Neural cell (in vitro differentiated cells): Measurements from ENCODE around the gene NEURL1. TPM values are rescaled to one million over a fixed set of nuclear protein-coding genes. Genes with fewer than 3 reads are reported as not detected.

Experiments used
- H2AFZ ChIP-seq: fragments of 200-600, 300-800 bp; sonication (generic), shearing (Covaris generic); 2 replicates; pipeline ENCODE4 v1.6.0; 2014; ENCODE audit warnings: low read depth, mild to moderate bottlenecking, antibody characterized with exemption, low read length, moderate library complexity
- H3F3A ChIP-seq: fragments of 200-600 bp; shearing (Covaris generic); 2 replicates; pipeline ENCODE4 v1.6.1; 2016; ENCODE audit warnings: mild to moderate bottlenecking, moderate library complexity, mixed read lengths, antibody characterized with exemption, low read length; ENCODE audit not compliant: insufficient read depth, poor library complexity, severe bottlenecking
- H3K27ac ChIP-seq: fragments of 200-600, 300-800 bp; sonication (generic), shearing (Covaris generic); 2 replicates; pipeline ENCODE4 v1.5.1; 2014; ENCODE audit warnings: mild to moderate bottlenecking, low read length, moderate library complexity
- H3K27me3 ChIP-seq: fragments of 300-800, 200-600 bp; sonication (generic), shearing (Covaris generic); 2 replicates; pipeline ENCODE4 v1.6.0; 2014; ENCODE audit warnings: mild to moderate bottlenecking, low read depth, low read length, moderate library complexity; ENCODE audit not compliant: insufficient read depth
- H3K36me3 ChIP-seq: fragments of 300-800, 200-600 bp; sonication (generic), shearing (Covaris generic); 2 replicates; pipeline ENCODE4 v1.5.1; 2014; ENCODE audit warnings: mild to moderate bottlenecking, antibody characterized with exemption, low read length, moderate library complexity; ENCODE audit not compliant: insufficient read depth
- H3K4me2 ChIP-seq: fragments of 300-800, 200-600 bp; sonication (generic), shearing (Covaris generic); 2 replicates; pipeline ENCODE4 v1.6.0; 2014; ENCODE audit warnings: mild to moderate bottlenecking, low read length
- H3K4me3 ChIP-seq: fragments of 300-800, 200-600 bp; sonication (generic), shearing (Covaris generic); 2 replicates; pipeline ENCODE4 v1.5.1; 2014; ENCODE audit warnings: mild to moderate bottlenecking, low read length, moderate library complexity
- H3K79me2 ChIP-seq: fragments of 200-600 bp; shearing (Covaris generic); replicated peaks from 2 replicates; pipeline ENCODE4 v1.6.0; 2014; ENCODE audit warnings: mild to moderate bottlenecking, low read length, moderate library complexity; ENCODE audit not compliant: insufficient read depth
- H3K9ac ChIP-seq: fragments of 300-800, 200-600 bp; sonication (generic), shearing (Covaris generic); 2 replicates; pipeline ENCODE4 v1.6.1; 2016; ENCODE audit warnings: mild to moderate bottlenecking, low read length, mixed read lengths
- H3K9me2 ChIP-seq: fragments of 200-600 bp; shearing (Covaris generic); 2 replicates; pipeline ENCODE4 v1.6.1; 2016; ENCODE audit warnings: mild to moderate bottlenecking, low read length, mixed read lengths; ENCODE audit not compliant: insufficient read depth
- H3K9me3 ChIP-seq: fragments of 200-600, 300-800 bp; sonication (generic), shearing (Covaris generic); 2 replicates; pipeline ENCODE4 v1.6.1; 2016; ENCODE audit warnings: mild to moderate bottlenecking, mixed run types, low read length, moderate library complexity, mixed read lengths
- H4K20me1 ChIP-seq: fragments of 200-600 bp; shearing (Covaris generic); 2 replicates; pipeline ENCODE4 v1.6.1; 2016; ENCODE audit warnings: mild to moderate bottlenecking, mixed run types; ENCODE audit not compliant: insufficient read depth
- EP300 ChIP-seq: fragments of 450-650 bp; conservative IDR thresholded peaks from 2 replicates; pipeline ENCODE4 v1.6.1; 2014; ENCODE audit warnings: antibody characterized with exemption, mild to moderate bottlenecking, moderate library complexity; ENCODE audit not compliant: poor library complexity, severe bottlenecking
- EZH2 ChIP-seq: fragments of 200-600, 300-800 bp; shearing (Covaris generic), sonication (generic); IDR thresholded peaks from 2 replicates; pipeline ENCODE4 v1.6.1; 2014; ENCODE audit warnings: antibody characterized with exemption, low read length, borderline replicate concordance, mild to moderate bottlenecking; ENCODE audit not compliant: insufficient read depth, poor library complexity, severe bottlenecking
- MXI1 ChIP-seq: fragments of 450-650 bp; conservative IDR thresholded peaks from 2 replicates; pipeline ENCODE4 v1.6.1; 2014; ENCODE audit warnings: antibody characterized with exemption, mild to moderate bottlenecking; ENCODE audit not compliant: poor library complexity, severe bottlenecking
- POLR2AphosphoS5 ChIP-seq: IDR thresholded peaks from 2 replicates; pipeline ENCODE4 v1.6.1; 2012
- RAD21 ChIP-seq: fragments of 450-650 bp; conservative IDR thresholded peaks from 2 replicates; pipeline ENCODE4 v1.6.1; 2014; ENCODE audit warnings: antibody characterized with exemption, mild to moderate bottlenecking, moderate library complexity
- REST ChIP-seq: IDR thresholded peaks from 2 replicates; pipeline ENCODE4 v1.6.1; 2012; ENCODE audit warnings: borderline replicate concordance
- SMC3 ChIP-seq: fragments of 450-650 bp; conservative IDR thresholded peaks from 2 replicates; pipeline ENCODE4 v1.6.1; 2014; ENCODE audit warnings: antibody characterized with exemption, mild to moderate bottlenecking, moderate library complexity; ENCODE audit not compliant: poor library complexity
- TAF1 ChIP-seq: IDR thresholded peaks from 2 replicates; pipeline ENCODE4 v1.6.1; 2012; ENCODE audit warnings: low read depth
- polyA plus RNA-seq: library from polyadenylated mRNA; depleted of rRNA; stranded (reverse); fragments of >200 nt; gene quantifications from 2 replicates; pipeline ENCODE4 v1.2.3, GENCODE V29; 2014
- TF ChIP-seq, protein P1 (sequence below): fragments of 450-650 bp; IDR thresholded peaks from 2 replicates; pipeline ENCODE4 v1.5.1; 2014; ENCODE audit warnings: antibody characterized with exemption, mild to moderate bottlenecking, moderate library complexity; ENCODE audit not compliant: poor library complexity, severe bottlenecking

The NEURL1 gene
- polyA plus RNA-seq, 1 donor from 2014 or later = 12.3 TPM

DNA sequence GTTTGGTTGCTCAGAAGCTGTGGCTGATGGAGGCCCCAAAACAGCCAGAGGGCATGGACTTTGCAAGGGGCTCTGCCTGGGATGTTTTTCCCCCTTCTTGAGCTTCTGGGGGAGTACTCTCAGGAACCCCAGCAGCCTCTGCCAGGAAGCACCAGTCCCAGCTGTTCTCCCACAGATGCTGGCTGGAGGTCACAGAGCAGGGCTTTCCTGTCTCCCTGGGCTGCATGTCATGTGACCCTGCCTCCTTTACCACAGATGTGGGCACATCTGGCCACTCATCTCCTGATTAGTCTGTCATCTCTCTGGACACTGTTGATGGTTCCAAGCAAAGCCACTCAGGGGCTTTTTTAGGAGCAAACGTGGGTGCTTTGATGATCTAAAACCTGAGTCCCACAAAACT, 136.7 kb downstream of the NEURL1 start:
- H3K9ac ChIP-seq = no peak overlapping the region
- H4K20me1 ChIP-seq = no peaks in the 10 kb centered on the region
- H3K27ac ChIP-seq = no peak overlapping the region

GRCh38 chr10:103632247-103632642, 138.7 kb downstream of the NEURL1 start:
- no peaks in the 10 kb centered on the region for H4K20me1 ChIP-seq
- TF ChIP-seq MXI1 (no peak), SMC3 (no peak), EZH2 (no peak), TAF1 (no peak), REST (no peak), RAD21 (no peak), EP300 (no peak)
- TF ChIP-seq, protein P1, sequence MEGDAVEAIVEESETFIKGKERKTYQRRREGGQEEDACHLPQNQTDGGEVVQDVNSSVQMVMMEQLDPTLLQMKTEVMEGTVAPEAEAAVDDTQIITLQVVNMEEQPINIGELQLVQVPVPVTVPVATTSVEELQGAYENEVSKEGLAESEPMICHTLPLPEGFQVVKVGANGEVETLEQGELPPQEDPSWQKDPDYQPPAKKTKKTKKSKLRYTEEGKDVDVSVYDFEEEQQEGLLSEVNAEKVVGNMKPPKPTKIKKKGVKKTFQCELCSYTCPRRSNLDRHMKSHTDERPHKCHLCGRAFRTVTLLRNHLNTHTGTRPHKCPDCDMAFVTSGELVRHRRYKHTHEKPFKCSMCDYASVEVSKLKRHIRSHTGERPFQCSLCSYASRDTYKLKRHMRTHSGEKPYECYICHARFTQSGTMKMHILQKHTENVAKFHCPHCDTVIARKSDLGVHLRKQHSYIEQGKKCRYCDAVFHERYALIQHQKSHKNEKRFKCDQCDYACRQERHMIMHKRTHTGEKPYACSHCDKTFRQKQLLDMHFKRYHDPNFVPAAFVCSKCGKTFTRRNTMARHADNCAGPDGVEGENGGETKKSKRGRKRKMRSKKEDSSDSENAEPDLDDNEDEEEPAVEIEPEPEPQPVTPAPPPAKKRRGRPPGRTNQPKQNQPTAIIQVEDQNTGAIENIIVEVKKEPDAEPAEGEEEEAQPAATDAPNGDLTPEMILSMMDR = no peak

More for the DNA sequence above, 136.7 kb downstream of the NEURL1 start:
- no peaks in the 10 kb centered on the region for H3K27me3 ChIP-seq
- no peaks in the 10 kb centered on the region for H3K36me3 ChIP-seq
- no peak overlapping the region for H3K4me3 ChIP-seq
- H3K9me3 ChIP-seq = no peaks in the 10 kb centered on the region
- no peaks in the 10 kb centered on the region for H3F3A ChIP-seq
- H3K4me2 ChIP-seq = no peak overlapping the region
- H3K79me2 ChIP-seq = no peaks in the 10 kb centered on the region
- H3K9me2 ChIP-seq = no peaks in the 10 kb centered on the region
- TF ChIP-seq POLR2AphosphoS5 (no peak), EZH2 (no peak), REST (no peak), TAF1 (no peak), SMC3 (no peak), RAD21 (no peak), MXI1 (no peak), EP300 (no peak)
- TF ChIP-seq, protein P1 = no peak
- no peak overlapping the region for H2AFZ ChIP-seq

More at GRCh38 chr10:103632247-103632642, 138.7 kb downstream of the NEURL1 start:
- Histone ChIP-seq H3K9ac (no peak overlapping the region), H2AFZ (no peak overlapping the region), H3K27me3 (no peaks in the 10 kb centered on the region), H3K36me3 (no peaks in the 10 kb centered on the region), H3K9me3 (no peaks in the 10 kb centered on the region), H3K9me2 (no peaks in the 10 kb centered on the region), H3F3A (no peaks in the 10 kb centered on the region), H3K79me2 (no peaks in the 10 kb centered on the region), H3K4me3 (no peak overlapping the region), H3K27ac (no peak overlapping the region), H3K4me2 (no peak overlapping the region)
